Uterus (tissue), 4 donors: ENCODE results near the gene SPOCK1. TPM values are rescaled to one million over a fixed set of nuclear protein-coding genes. Genes with fewer than 3 reads are reported as not detected.

ENCODE experiments used
- DNase-seq, 2 donors: peaks; one replicate each; pipeline ENCODE4 v3.0.0-alpha.2; 2019 to 2020
- H3K27ac ChIP-seq, 2 donors: fragments of 200-600 bp; sonication (generic); 1 replicate in 1 of 2; 2 replicates in 1 of 2; pipeline ENCODE4 v1.5.1; 2016 to 2018
- H3K27me3 ChIP-seq, 2 donors: fragments of 200-600 bp; sonication (generic); one replicate each; pipeline ENCODE4 v1.5.1; 2018 to 2019; ENCODE audit warnings: control low read depth in 1 of 2
- H3K36me3 ChIP-seq, 2 donors: fragments of 200-600 bp; sonication (generic); one replicate each; pipeline ENCODE4 v1.5.1; 2019; ENCODE audit warnings: control low read depth in 1 of 2
- H3K4me1 ChIP-seq, 2 donors: fragments of 200-600 bp; sonication (generic); one replicate each; pipeline ENCODE4 v1.5.1; 2018 to 2019; ENCODE audit warnings: control low read depth in 1 of 2
- H3K4me3 ChIP-seq, 2 donors: fragments of 200-600 bp; sonication (generic); 1 replicate in 1 of 2; 2 replicates in 1 of 2; pipeline ENCODE4 v1.5.1; 2018 to 2019; ENCODE audit warnings: mild to moderate bottlenecking in 1 of 2
- H3K9me3 ChIP-seq, 2 donors: fragments of 200-600 bp; sonication (generic); one replicate each; pipeline ENCODE4 v1.5.1; 2019; ENCODE audit warnings: control low read depth in 1 of 2
- POLR2A ChIP-seq, 2 donors: fragments of 450-650 bp; IDR thresholded peaks; one replicate each; pipeline ENCODE4 v1.6.1; 2016; ENCODE audit warnings: antibody characterized with exemption in 2 of 2, mild to moderate bottlenecking in 1 of 2, moderate library complexity in 1 of 2
- intact Hi-C: fragments of 100-400 bp; cut with DNase I; formaldehyde crosslinking; loops from one replicate; pipeline ENCODE4 v1.15.1; 2023; ENCODE audit warnings: low total_unique reads
- total RNA-seq, 4 donors: library from RNA; depleted of rRNA in 3 of 4; stranded (reverse); fragments of >200 nt in 3 of 4; gene quantifications; one replicate each; pipeline versions ENCODE4 v1.1.0 to v1.2.4, GENCODE V29; 2014 to 2023
- TF ChIP-seq, protein P1 (sequence below), 4 experiments: fragments of 200-600 bp in 2 of 4; fragments of 450-650 bp in 2 of 4; sonication (generic) in 2 of 4; IDR thresholded peaks; one replicate each; pipeline ENCODE4 v1.5.1; 2016 to 2019; ENCODE audit warnings: antibody characterized with exemption in 4 of 4, mild to moderate bottlenecking in 2 of 4, moderate library complexity in 1 of 4
- donor health status: DM: yes; HTN: yes; CAD: no.

The SPOCK1 gene
- total RNA-seq, 4 donors from 2014 or later = 31.8 to 131 (median 45.1) TPM

DNA sequence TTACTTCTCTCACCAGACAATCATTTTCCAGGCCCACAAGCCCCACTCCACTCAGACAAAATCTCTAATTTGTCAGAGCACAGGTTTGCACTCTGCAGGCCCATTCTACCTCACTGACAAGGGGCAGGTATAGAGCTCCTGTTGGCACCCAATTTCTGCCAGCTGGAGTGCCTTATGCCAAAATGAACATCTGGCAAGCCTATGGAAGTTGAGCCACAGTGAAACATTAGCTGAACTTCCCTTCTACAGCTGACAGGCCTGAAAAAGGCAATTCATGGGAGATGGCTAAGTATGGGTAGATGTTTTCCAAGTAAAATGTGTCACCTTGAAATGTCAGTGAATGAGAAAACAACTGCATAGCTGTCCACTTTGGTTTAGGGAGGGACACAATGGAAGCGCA lies 87.0 kb downstream of the SPOCK1 start:
- Histone ChIP-seq H3K27ac (no peak overlapping the region), H3K4me1 (no peaks in the 10 kb centered on the region), H3K36me3 (no peaks in the 10 kb centered on the region), H3K27me3 (no peaks in the 10 kb centered on the region), H3K4me3 (no peak overlapping the region), H3K9me3 (no peaks in the 10 kb centered on the region)
- no peak for DNase-seq
- intact Hi-C loops = no loop called here
- TF ChIP-seq, protein P1, sequence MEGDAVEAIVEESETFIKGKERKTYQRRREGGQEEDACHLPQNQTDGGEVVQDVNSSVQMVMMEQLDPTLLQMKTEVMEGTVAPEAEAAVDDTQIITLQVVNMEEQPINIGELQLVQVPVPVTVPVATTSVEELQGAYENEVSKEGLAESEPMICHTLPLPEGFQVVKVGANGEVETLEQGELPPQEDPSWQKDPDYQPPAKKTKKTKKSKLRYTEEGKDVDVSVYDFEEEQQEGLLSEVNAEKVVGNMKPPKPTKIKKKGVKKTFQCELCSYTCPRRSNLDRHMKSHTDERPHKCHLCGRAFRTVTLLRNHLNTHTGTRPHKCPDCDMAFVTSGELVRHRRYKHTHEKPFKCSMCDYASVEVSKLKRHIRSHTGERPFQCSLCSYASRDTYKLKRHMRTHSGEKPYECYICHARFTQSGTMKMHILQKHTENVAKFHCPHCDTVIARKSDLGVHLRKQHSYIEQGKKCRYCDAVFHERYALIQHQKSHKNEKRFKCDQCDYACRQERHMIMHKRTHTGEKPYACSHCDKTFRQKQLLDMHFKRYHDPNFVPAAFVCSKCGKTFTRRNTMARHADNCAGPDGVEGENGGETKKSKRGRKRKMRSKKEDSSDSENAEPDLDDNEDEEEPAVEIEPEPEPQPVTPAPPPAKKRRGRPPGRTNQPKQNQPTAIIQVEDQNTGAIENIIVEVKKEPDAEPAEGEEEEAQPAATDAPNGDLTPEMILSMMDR (IDR thresholded peaks at IDR 0.05) = no peak
- TF ChIP-seq POLR2A (IDR thresholded peaks at IDR 0.05) = no peak

DNA sequence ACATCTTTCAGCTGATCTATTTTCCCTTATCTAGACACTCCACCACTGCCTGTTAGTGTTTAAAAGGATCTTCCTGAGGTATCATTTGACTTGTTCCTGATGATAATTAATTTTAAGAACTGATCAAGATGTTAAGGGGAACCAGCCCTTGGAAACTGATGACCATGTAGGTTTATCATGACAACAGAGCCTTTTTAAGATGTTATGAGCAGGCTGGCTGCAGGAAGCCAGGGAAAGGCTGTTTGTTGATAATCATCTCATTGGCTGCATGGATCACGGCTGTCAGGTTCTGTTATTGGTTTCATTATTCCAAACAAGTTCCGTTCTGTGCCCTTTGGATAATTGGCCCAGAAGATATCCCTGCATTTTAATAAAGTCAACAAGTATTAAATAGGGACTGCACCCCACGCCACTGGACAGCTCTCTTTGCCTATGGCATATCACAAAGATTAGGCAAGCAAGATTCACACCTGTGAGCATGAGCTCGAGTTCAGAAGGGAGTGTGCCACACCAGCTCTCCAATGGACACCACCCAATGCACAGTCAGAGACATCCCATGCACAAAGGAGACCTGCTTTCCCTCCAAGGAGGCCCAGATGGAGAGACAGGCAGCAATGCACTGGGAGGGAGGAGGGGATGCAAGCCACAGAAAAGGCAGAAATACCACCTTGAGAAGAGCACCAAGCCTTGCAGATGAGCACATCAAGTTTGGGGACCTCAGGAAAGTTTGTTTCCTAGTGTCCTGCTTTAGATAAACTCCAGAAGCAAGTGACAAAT lies 88.7 kb downstream of the SPOCK1 start:
- Histone ChIP-seq H3K27ac (no peak overlapping the region), H3K36me3 (no peaks in the 10 kb centered on the region), H3K4me3 (no peak overlapping the region), H3K9me3 (no peaks in the 10 kb centered on the region), H3K27me3 (no peaks in the 10 kb centered on the region), H3K4me1 (no peaks in the 10 kb centered on the region)
- intact Hi-C loops = no loop called here
- TF ChIP-seq POLR2A (IDR thresholded peaks at IDR 0.05) = no peak
- TF ChIP-seq, protein P1 (IDR thresholded peaks at IDR 0.05) = no peak
- no peak for DNase-seq

DNA sequence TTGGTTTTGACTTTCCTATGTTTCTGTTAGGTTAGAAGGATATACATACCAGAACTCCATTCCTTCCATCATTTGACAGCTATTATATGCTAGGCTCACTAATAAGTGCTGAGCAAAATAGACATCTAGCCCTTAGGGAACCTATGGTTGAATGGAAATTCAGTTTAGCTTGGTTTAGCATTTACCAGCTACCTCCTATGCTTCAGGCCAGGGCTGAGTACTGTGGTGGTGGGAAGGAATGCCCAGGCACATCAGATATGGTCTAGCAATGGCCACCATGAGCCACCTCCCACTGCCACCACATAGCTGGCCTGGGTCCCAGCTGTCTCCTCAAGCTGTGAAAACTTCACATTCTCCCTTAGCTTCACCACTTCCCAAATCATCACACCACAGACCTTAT lies 89.4 kb downstream of the SPOCK1 start:
- no peak overlapping the region for H3K4me3 ChIP-seq
- no peaks in the 10 kb centered on the region for H3K4me1 ChIP-seq
- H3K9me3 ChIP-seq = no peaks in the 10 kb centered on the region
- H3K27ac ChIP-seq = no peak overlapping the region
- H3K27me3 ChIP-seq = no peaks in the 10 kb centered on the region
- no peaks in the 10 kb centered on the region for H3K36me3 ChIP-seq
- TF ChIP-seq, protein P1 (IDR thresholded peaks at IDR 0.05) = no peak
- no peak for TF ChIP-seq POLR2A (IDR thresholded peaks at IDR 0.05)
- intact Hi-C loops = no loop called here
- DNase-seq = no peak

DNA sequence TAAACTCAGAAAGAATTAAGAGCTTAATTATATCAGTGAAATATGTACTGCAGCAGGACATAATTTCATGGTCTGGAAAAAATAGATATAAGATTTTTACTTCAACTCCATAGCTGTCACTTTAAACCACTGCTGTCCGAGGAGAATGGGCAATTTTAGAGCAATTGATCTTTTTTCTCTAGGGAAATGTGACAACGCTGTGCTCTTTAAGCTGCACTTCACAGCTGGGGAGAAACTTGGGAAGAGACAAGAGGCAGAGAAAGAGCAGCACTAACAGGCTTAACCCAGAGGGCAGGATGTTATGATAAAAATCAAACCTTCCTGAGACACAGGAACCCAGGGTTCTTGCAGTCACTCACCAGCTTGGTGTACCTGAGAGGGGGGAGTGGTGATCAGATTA lies 92.0 kb downstream of the SPOCK1 start:
- no peaks in the 10 kb centered on the region for H3K9me3 ChIP-seq
- H3K4me3 ChIP-seq = no peak overlapping the region
- TF ChIP-seq, protein P1 (IDR thresholded peaks at IDR 0.05) = no peak
- no peak for TF ChIP-seq POLR2A (IDR thresholded peaks at IDR 0.05)
- no peak overlapping the region for H3K27ac ChIP-seq
- DNase-seq = no peak
- intact Hi-C loops = no loop called here
- H3K36me3 ChIP-seq = no peaks in the 10 kb centered on the region
- H3K4me1 ChIP-seq = no peaks in the 10 kb centered on the region
- H3K27me3 ChIP-seq = no peaks in the 10 kb centered on the region

DNA sequence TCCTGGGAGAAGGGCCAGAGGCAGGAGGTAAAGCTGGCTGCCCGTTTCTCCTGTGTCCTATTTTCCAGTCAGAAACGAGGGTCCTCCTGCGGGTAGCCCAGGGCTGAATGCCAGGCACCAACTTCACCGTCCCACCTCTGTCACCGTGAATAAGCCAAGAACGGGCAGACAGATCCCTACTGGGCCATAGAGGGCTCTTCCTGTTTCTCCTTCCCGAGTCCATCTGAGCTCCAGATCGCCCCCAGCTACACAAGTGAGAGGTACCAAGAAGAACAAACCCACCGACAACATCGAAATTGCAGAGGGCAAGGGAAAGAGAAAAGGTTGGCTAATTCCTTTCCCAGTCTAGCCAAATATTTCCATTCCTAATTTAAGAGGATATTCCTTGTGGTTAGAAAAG lies 93.7 kb downstream of the SPOCK1 start:
- DNase-seq = no peak
- H3K4me1 ChIP-seq = no peaks in the 10 kb centered on the region
- no peak overlapping the region for H3K27ac ChIP-seq
- TF ChIP-seq, protein P1 (IDR thresholded peaks at IDR 0.05) = no peak
- TF ChIP-seq POLR2A (IDR thresholded peaks at IDR 0.05) = no peak
- intact Hi-C loops = no loop called here
- no peaks in the 10 kb centered on the region for H3K9me3 ChIP-seq
- H3K27me3 ChIP-seq = no peaks in the 10 kb centered on the region
- H3K36me3 ChIP-seq = no peaks in the 10 kb centered on the region
- no peak overlapping the region for H3K4me3 ChIP-seq
